Aorta (tissue), 5 donors: ENCODE results near the gene CELSR1. TPM values are rescaled to one million over a fixed set of nuclear protein-coding genes. Genes with fewer than 3 reads are reported as not detected.

Experiments
- ATAC-seq: fragments of 200-7000 bp; cut with Tn5 transposase; one replicate; pipeline ENCODE4 v1.9.1; 2022; ENCODE audit warnings: moderate library complexity; ENCODE audit not compliant: low FRiP score
- DNase-seq, 2 donors: peaks; one replicate each; pipeline ENCODE4 v3.0.0-alpha.2; 2020
- H3K27ac ChIP-seq, 2 donors: one replicate each; pipeline ENCODE4 v1.5.1; 2013; ENCODE audit warnings: low read length in 2 of 2, mild to moderate bottlenecking in 2 of 2, moderate library complexity in 2 of 2, control low read depth in 1 of 2, inconsistent platforms in 1 of 2, low read depth in 1 of 2
- H3K27me3 ChIP-seq, 2 donors: one replicate each; pipeline ENCODE4 v1.6.1; 2013; ENCODE audit warnings: control low read depth in 1 of 2, low read length in 1 of 2, mild to moderate bottlenecking in 1 of 2, moderate library complexity in 1 of 2; ENCODE audit not compliant: insufficient read depth in 2 of 2, control insufficient read depth in 1 of 2
- H3K36me3 ChIP-seq, 2 donors: one replicate each; pipeline ENCODE4 v1.6.1; 2013; ENCODE audit warnings: control low read depth in 1 of 2, low read length in 1 of 2, mild to moderate bottlenecking in 1 of 2; ENCODE audit not compliant: insufficient read depth in 2 of 2, control insufficient read depth in 1 of 2
- H3K4me1 ChIP-seq, 2 donors: one replicate each; pipeline ENCODE4 v1.6.1; 2013; ENCODE audit warnings: low read length in 2 of 2, control low read depth in 1 of 2, mild to moderate bottlenecking in 1 of 2, moderate library complexity in 1 of 2; ENCODE audit not compliant: insufficient read depth in 2 of 2, control insufficient read depth in 1 of 2
- H3K4me3 ChIP-seq, 2 donors: one replicate each; pipeline ENCODE4 v1.5.1; 2013; ENCODE audit warnings: low read length in 2 of 2, control low read depth in 1 of 2, mild to moderate bottlenecking in 1 of 2
- H3K9me3 ChIP-seq: one replicate; pipeline ENCODE4 v1.6.1; 2013; ENCODE audit warnings: mild to moderate bottlenecking, low read length; ENCODE audit not compliant: control insufficient read depth
- WGBS, 2 donors: extraction: QIAGEN DNeasy Blood & Tissue Kit; methylation state at CpG; one replicate each; pipeline ENCODE4 v1.1.7; 2013; 5-methylcytosine and 5-hydroxymethylcytosine counted together
- intact Hi-C, 2 donors: fragments of 100-400 bp; cut with DNase I; formaldehyde crosslinking; loops; one replicate each; pipeline versions ENCODE4 v1.14.2 to v1.15.0; 2022
- polyA plus RNA-seq, 2 donors: library from polyadenylated mRNA; stranded (reverse); fragments of 200-250 nt; gene quantifications; one replicate each; pipeline ENCODE4 v1.2.3, GENCODE V29; 2013
- total RNA-seq, 2 donors: library from RNA; stranded (reverse); fragmentation: NEBNext Ultra II Directional; extraction: Animal tissue kit (Norgen Biotek cat#: 25700); gene quantifications; one replicate each; pipeline ENCODE4 v1.2.1, GENCODE V29; 2021
- donor health status: healthy with polysubstance abuse.
- donor health status: Bipolar disorder and iron deficiency.
- donor health status: DM: no; HTN: no; CAD: no.
- donor health status: DM: no; HTN: no; CAD: no.
- donor health status: DM: yes; HTN: yes; CAD: no.

The CELSR1 gene
- total and polyA plus RNA-seq, 4 donors = 0.15 to 3.0 (median 1.3) TPM

DNA sequence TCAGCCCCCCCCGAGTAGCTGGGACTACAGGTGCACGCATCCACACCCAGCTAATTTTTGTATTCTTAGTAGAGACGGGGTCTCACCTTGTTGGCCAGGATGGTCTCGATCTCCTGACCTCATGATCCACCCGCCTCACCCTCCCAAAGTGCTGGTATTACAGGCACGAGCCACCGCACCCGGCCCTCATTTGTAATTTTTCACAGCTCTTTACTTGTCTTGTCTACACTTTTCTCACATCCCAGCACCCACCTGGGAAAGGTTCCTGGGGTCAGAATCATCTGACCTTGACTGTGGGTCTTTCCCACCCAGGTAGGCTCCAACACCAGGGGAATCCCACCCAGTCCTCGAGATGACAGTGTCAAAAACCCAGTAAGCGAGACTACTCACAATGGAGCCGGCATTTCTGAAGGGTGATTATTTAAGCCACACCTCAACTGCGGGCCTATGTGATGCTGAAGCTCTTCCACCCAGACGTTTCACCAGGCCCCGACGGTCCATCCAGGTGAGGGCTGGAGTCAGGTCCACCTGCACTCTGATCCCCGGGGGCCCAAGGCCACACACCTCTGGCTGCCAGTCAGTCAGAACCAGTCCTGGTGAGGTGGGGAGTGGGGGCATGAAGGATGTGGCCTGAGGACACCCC lies 23.4 kb downstream of the CELSR1 start:
- Histone ChIP-seq H3K9me3 (no peaks in the 10 kb centered on the region), H3K4me1 (no peaks in the 10 kb centered on the region), H3K27ac (no peak overlapping the region), H3K4me3 (no peak overlapping the region), H3K27me3 (no peaks in the 10 kb centered on the region), H3K36me3 (no peaks in the 10 kb centered on the region)
- intact Hi-C loops = no loop called here
- DNase-seq (no peak), ATAC-seq (no peak)
- 95% methylated on average over 16 of the region's 16 CpGs for WGBS, 2 donors

DNA sequence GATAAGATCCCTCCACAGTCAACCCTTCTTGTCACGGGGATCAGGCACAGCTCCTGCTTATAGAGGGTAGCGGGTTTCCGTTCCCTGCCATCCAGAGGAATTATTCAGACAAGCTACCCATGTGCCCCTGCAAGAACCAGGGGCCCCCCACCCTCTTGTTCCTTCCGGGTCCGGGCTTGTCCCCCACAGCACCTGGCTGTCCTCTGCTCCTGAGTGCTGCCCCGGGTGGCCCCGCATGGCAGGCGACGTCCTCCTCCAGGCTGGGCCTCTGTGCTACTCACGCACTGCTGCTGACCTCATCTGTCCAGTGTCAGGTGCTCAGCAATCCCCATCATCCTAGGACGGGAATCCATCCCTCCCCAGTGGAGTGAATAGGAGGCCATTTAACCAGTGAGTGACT lies 24.7 kb downstream of the CELSR1 start:
- 90 to 94% methylated on average over 11 of the region's 11 CpGs for WGBS, 2 donors
- Histone ChIP-seq H3K4me3 (no peak overlapping the region), H3K36me3 (no peaks in the 10 kb centered on the region), H3K9me3 (no peaks in the 10 kb centered on the region), H3K27me3 (no peaks in the 10 kb centered on the region), H3K4me1 (no peaks in the 10 kb centered on the region), H3K27ac (no peak overlapping the region)
- intact Hi-C loops = no loop called here
- DNase-seq = no peak
- ATAC-seq = no peak

DNA sequence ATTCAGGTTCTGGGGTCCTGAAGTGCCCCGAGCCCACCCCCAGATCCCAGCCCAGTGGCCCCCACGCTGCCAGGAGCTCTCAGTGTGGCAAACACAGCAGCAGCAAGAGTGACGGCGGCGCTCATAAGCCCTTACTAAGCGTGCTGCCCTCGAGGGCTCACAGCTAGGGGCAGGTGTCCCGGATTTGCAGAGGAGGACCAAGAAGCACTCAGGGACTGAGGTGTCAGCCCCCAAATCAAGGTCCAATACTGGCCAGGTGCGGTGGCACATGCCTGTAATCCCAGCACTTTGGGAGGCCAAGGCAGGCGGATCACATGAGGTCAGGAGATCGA lies 25.4 kb downstream of the CELSR1 start:
- H3K27ac ChIP-seq = no peak overlapping the region
- no peaks in the 10 kb centered on the region for H3K27me3 ChIP-seq
- DNase-seq (no peak), ATAC-seq (no peak)
- H3K36me3 ChIP-seq = no peaks in the 10 kb centered on the region
- no peaks in the 10 kb centered on the region for H3K9me3 ChIP-seq
- intact Hi-C loops = no loop called here
- WGBS, 2 donors = 89 to 91% methylated on average over 11 of the region's 11 CpGs
- no peak overlapping the region for H3K4me3 ChIP-seq
- no peaks in the 10 kb centered on the region for H3K4me1 ChIP-seq

DNA sequence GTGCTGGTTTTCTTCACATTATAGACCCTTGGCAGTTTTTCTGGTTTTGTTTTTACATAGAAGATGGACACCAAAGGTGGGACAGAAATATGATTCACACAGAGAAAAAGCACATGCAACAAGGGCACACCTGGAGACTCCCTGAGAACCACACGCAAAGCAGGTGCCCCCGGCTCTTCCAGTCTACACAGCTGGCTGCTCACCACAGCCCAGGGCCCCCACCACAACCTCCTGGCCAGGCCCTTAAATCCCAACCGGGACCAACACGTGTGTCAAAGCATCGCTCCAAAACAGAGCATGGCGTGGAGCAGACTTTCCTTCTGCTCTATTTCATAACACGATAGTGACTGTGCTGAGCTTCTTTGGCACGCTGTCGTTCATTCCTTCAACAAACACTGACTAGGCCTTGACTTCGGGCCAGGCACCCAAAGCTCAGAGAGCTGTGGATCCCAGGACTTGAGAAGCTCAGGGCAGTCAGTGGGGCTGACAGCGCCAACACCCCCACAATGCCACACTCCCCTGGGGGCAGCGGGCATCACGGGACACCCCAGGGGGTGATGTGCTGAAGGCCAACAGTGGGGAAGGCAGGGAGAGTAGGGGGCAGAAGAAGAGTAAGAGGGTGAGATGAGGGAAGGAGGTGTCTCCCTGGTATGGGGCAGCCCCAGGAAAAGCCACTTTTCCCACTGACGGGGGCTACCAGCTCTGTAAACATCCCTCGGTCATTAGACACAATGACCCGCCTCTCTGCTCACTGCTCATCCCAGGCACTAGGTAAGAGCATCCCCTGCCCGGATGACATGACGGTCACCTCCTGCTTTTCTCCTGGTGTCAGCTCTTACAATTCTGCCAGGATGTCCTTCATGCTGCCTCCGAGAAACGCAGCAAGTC lies 26.0 kb downstream of the CELSR1 start:
- ATAC-seq (no peak), DNase-seq (no peak)
- intact Hi-C loops = no loop called here
- no peak overlapping the region for H3K27ac ChIP-seq
- H3K27me3 ChIP-seq = no peaks in the 10 kb centered on the region
- H3K9me3 ChIP-seq = no peaks in the 10 kb centered on the region
- H3K4me3 ChIP-seq = no peak overlapping the region
- H3K36me3 ChIP-seq = no peaks in the 10 kb centered on the region
- no peaks in the 10 kb centered on the region for H3K4me1 ChIP-seq
- WGBS, 2 donors = 62 to 71% methylated on average over 20 of the region's 20 CpGs

DNA sequence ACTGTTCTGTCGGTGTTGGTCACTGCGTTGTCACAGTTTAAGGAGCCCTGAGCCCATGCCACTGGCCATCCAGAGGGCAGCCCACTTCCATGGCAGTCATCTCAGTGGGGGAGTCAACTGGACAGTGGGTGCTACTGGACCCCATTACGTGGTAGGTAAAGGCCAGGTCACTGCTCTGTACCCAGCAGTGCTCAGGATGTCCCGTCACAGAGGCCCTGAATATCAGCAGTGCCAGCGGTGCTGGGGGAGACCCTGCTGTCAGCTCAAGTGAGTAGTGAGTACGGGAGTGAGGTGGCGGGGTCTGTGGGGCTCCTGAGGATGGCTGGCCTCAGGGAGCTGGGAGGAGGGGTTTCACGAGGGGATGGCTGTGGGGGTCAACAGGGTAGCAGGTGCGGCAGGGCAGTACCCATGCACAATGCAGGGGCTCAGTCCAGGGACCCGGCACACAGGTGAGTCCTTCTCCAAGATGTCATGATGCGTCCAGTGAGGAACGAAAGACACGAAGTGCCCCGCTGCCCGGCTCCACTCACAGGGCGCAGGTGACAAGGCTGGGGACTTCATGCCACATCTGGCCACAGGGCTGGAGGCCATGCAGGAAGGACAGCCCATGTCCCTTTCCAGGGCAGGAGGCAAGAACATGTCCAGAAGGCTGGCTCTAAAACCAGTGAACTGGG lies 27.9 kb downstream of the CELSR1 start:
- DNase-seq (no peak), ATAC-seq (no peak)
- Histone ChIP-seq H3K4me1 (no peaks in the 10 kb centered on the region), H3K4me3 (no peak overlapping the region), H3K9me3 (no peaks in the 10 kb centered on the region), H3K36me3 (no peaks in the 10 kb centered on the region), H3K27me3 (no peaks in the 10 kb centered on the region), H3K27ac (no peak overlapping the region)
- intact Hi-C loops = no loop called here
- 88 to 95% methylated on average over 16 of the region's 16 CpGs for WGBS, 2 donors

DNA sequence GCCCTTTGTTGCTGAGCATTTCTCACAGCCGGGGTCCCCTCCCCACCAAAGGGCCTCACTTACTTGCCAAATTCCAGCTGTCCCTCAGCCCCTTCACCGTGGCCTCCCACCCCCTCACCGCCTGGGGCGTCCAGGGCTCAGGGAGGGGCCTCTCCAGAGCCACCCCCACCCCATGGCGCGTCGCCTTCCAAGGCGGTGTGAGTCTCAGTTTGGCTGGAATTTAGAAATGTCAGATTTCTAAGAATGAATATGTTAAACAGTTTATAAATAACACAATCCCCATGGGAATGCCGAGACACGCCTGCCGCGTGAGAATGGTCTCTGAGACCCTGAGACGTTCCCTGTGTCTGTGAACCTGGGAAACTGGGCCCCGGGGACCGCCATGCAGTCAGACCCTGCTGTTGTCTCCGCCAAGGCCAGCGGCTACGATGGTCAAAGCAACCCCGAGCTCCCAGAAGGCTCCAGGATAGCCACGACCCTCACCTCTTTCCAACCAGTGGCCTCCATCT lies 28.9 kb downstream of the CELSR1 start:
- H3K27ac ChIP-seq = no peak overlapping the region
- no peak overlapping the region for H3K4me3 ChIP-seq
- no peak for ATAC-seq
- H3K4me1 ChIP-seq = no peaks in the 10 kb centered on the region
- H3K36me3 ChIP-seq = no peaks in the 10 kb centered on the region
- 22 to 24% methylated on average over 20 of the region's 20 CpGs for WGBS, 2 donors
- no peaks in the 10 kb centered on the region for H3K27me3 ChIP-seq
- DNase-seq = no peak
- intact Hi-C loops = no loop called here
- H3K9me3 ChIP-seq = no peaks in the 10 kb centered on the region

DNA sequence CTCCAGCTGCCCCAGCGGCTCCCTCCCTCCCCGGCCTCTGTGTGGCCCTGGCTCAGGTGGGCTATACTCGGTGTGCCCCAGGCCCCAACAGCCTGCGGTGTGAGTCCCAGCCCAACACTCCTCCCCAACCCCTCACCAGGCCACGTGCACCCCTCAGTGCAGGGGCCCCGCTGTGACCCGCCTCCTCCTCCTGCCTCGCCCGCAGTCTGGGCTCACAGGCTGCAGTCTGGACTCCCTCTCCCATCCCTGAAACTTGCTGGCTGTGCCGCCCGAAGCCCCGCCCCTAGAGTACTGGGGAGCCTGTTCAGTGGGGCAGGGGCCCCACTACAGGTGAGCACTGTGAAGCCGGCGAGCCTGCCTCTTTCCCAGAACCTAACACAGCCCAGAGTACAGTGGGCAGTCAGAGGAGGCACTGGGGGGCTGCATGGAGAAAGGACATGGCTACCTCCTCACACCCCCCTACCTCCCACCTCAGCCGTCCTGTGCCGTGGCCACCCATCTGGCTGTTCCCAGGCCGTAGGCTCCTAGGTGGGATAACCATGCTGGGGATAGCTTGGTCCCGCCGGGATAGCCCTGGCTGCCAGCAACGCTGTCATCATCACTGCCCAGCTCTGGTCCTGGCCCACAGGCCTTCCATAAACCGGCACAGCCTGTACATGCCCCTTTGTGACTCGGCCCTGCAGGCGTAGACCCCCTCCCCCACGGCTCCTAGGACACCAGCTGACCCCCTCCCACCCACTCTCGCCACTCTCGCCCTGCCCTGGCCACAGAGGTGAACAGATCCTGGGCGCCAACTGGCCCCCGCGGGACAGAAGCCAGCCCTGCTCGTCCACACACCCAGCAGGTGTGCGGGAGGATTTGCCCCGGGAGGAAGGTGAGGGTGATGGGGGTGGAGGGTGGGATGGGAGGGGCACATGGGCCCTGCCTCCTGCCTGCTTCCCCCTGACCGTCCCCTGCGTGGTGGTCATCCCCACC lies 29.7 kb downstream of the CELSR1 start:
- DNase-seq (no peak), ATAC-seq (peak; percentile 44)
- H3K9me3 ChIP-seq = no peaks in the 10 kb centered on the region
- H3K4me1 ChIP-seq = no peaks in the 10 kb centered on the region
- no peak overlapping the region for H3K4me3 ChIP-seq
- H3K27ac ChIP-seq = no peak overlapping the region
- H3K36me3 ChIP-seq = no peaks in the 10 kb centered on the region
- intact Hi-C loops = no loop called here
- H3K27me3 ChIP-seq = no peaks in the 10 kb centered on the region
- 33 to 41% methylated on average over 29 to 34 of the region's 34 CpGs for whole genome bisulfite sequencing, 2 donors

DNA sequence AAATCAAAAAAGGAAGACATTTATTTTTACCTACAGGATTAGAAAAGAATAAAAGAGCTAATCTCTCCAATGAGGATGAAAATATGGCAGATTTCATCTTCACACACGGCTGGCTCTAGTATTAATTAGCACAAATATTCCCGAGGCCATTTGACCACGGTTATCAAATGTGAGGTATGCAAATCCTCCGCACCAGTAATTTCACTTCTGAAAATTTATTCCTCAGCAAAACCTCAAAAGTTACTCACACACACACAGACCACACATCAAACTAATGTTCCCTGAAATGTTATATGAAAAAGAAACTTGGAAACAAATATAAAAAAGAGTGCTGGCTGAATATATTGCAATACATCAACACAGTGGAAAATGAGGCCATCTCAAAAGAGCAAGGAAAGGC lies 32.8 kb downstream of the CELSR1 start:
- 86 to 89% methylated on average over 4 of the region's 4 CpGs for WGBS, 2 donors
- H3K4me1 ChIP-seq = no peaks in the 10 kb centered on the region
- no peak for ATAC-seq

More for the DNA sequence above, 32.8 kb downstream of the CELSR1 start:
- H3K9me3 ChIP-seq = no peaks in the 10 kb centered on the region
- intact Hi-C loops = no loop called here
- H3K27ac ChIP-seq = no peak overlapping the region
- no peak overlapping the region for H3K4me3 ChIP-seq
- no peaks in the 10 kb centered on the region for H3K36me3 ChIP-seq
- DNase-seq = no peak
- no peaks in the 10 kb centered on the region for H3K27me3 ChIP-seq
